HUES64 (cell line): ENCODE measurements around the gene SLC35F4.

Source experiments
- H3K27ac ChIP-seq: 2 replicates; pipeline ENCODE4 v1.7.0; 2013; ENCODE audit warnings: low read depth, low read length, inconsistent platforms
- H3K27me3 ChIP-seq: 2 replicates; pipeline ENCODE4 v1.6.1; 2013; ENCODE audit warnings: mild to moderate bottlenecking, low read length; ENCODE audit not compliant: insufficient read depth
- H3K36me3 ChIP-seq: 2 replicates; pipeline ENCODE4 v1.6.1; 2013; ENCODE audit warnings: mild to moderate bottlenecking, low read length; ENCODE audit not compliant: insufficient read depth
- H3K4me1 ChIP-seq: 2 replicates; pipeline ENCODE4 v1.6.1; 2013; ENCODE audit warnings: mild to moderate bottlenecking, low read length, moderate library complexity; ENCODE audit not compliant: insufficient read depth
- H3K4me3 ChIP-seq: 2 replicates; pipeline ENCODE4 v1.5.1; 2013; ENCODE audit warnings: mild to moderate bottlenecking, low read length, moderate library complexity
- H3K9ac ChIP-seq: 2 replicates; pipeline ENCODE4 v1.6.1; 2013; ENCODE audit warnings: mild to moderate bottlenecking, low read depth, low read length
- H3K9me3 ChIP-seq: 2 replicates; pipeline ENCODE4 v1.6.1; 2013; ENCODE audit warnings: low read depth, low read length; ENCODE audit not compliant: insufficient read depth
- whole genome bisulfite sequencing: fragments of 150-250, 120-280 bp; methylation state at CpG from one replicate; pipeline ENCODE4 v1.1.7; 2013; ENCODE audit warnings: missing lambda C conversion rate; 5-methylcytosine and 5-hydroxymethylcytosine counted together

The SLC35F4 gene

GRCh38 chr14:57751400-57751799 lies 114.5 kb downstream of the SLC35F4 start:
- Histone ChIP-seq H3K4me1 (peaks cover 5% of the 10 kb centered on the region; the same call in 1 of the 2 replicates), H3K27me3 (no peaks in the 10 kb centered on the region), H3K9me3 (no peaks in the 10 kb centered on the region), H3K27ac (no peak overlapping the region), H3K9ac (no peak overlapping the region), H3K36me3 (no peaks in the 10 kb centered on the region), H3K4me3 (no peak overlapping the region)
- WGBS, result over 99% methylated on average over 3 of the region's 3 CpGs

GRCh38 chr14:57749267-57749666 lies 116.6 kb downstream of the SLC35F4 start:
- Histone ChIP-seq H3K9ac (no peak overlapping the region), H3K4me1 (no peaks in the 10 kb centered on the region), H3K27me3 (no peaks in the 10 kb centered on the region), H3K9me3 (no peaks in the 10 kb centered on the region), H3K4me3 (no peak overlapping the region), H3K27ac (no peak overlapping the region), H3K36me3 (no peaks in the 10 kb centered on the region)
- 91% methylated on average over 3 of the region's 3 CpGs for WGBS

GRCh38 chr14:57748279-57748678 lies 117.6 kb downstream of the SLC35F4 start:
- Histone ChIP-seq H3K4me3 (no peak overlapping the region), H3K9me3 (no peaks in the 10 kb centered on the region), H3K27me3 (no peaks in the 10 kb centered on the region), H3K36me3 (no peaks in the 10 kb centered on the region), H3K4me1 (no peaks in the 10 kb centered on the region), H3K9ac (no peak overlapping the region), H3K27ac (no peak overlapping the region)
- WGBS, result no CpG with 5 or more reads among the region's 1 CpG

- H3K4me1 ChIP-seq, result no peaks in the 10 kb centered on the region
- H3K4me3 ChIP-seq, result no peak overlapping the region
- no peak overlapping the region for H3K9ac ChIP-seq
- no peaks in the 10 kb centered on the region for H3K27me3 ChIP-seq
- 91% methylated on average over 3 of the region's 4 CpGs for WGBS
- H3K27ac ChIP-seq, result no peak overlapping the region
- no peaks in the 10 kb centered on the region for H3K9me3 ChIP-seq
- H3K36me3 ChIP-seq, result no peaks in the 10 kb centered on the region
These were observed 118.9 kb downstream of the SLC35F4 start for GRCh38 chr14:57747036-57747435.

GRCh38 chr14:57746563-57746962 lies 119.3 kb downstream of the SLC35F4 start:
- no peaks in the 10 kb centered on the region for H3K9me3 ChIP-seq
- H3K4me1 ChIP-seq, result no peaks in the 10 kb centered on the region
- no peak overlapping the region for H3K27ac ChIP-seq
- H3K4me3 ChIP-seq, result no peak overlapping the region
- no peak overlapping the region for H3K9ac ChIP-seq
- H3K36me3 ChIP-seq, result no peaks in the 10 kb centered on the region
- H3K27me3 ChIP-seq, result no peaks in the 10 kb centered on the region
- 100% methylated on average over 1 of the region's 1 CpG for WGBS

GRCh38 chr14:57739516-57739915 lies 126.4 kb downstream of the SLC35F4 start:
- H3K27ac ChIP-seq, result no peak overlapping the region
- no peak overlapping the region for H3K4me3 ChIP-seq
- H3K27me3 ChIP-seq, result no peaks in the 10 kb centered on the region
- H3K4me1 ChIP-seq, result peaks cover 6% of the 10 kb centered on the region; the same call in 1 of the 2 replicates
- no peaks in the 10 kb centered on the region for H3K9me3 ChIP-seq
- WGBS, result 88% methylated on average over 2 of the region's 2 CpGs
- H3K36me3 ChIP-seq, result no peaks in the 10 kb centered on the region
- H3K9ac ChIP-seq, result no peak overlapping the region

- Histone ChIP-seq H3K27me3 (no peaks in the 10 kb centered on the region), H3K36me3 (no peaks in the 10 kb centered on the region), H3K4me3 (no peak overlapping the region), H3K9me3 (no peaks in the 10 kb centered on the region), H3K9ac (no peak overlapping the region), H3K4me1 (peaks cover 9% of the 10 kb centered on the region; the same call in 1 of the 2 replicates), H3K27ac (no peak overlapping the region)
- WGBS, result 93% methylated on average over 3 of the region's 3 CpGs
These were observed 128.3 kb downstream of the SLC35F4 start for GRCh38 chr14:57737598-57737997.

GRCh38 chr14:57736391-57736790 lies 129.5 kb downstream of the SLC35F4 start:
- no peaks in the 10 kb centered on the region for H3K36me3 ChIP-seq
- peaks cover 9% of the 10 kb centered on the region; the same call in 1 of the 2 replicates for H3K4me1 ChIP-seq
- H3K9ac ChIP-seq, result no peak overlapping the region
- H3K4me3 ChIP-seq, result no peak overlapping the region
- no peaks in the 10 kb centered on the region for H3K9me3 ChIP-seq
- H3K27ac ChIP-seq, result no peak overlapping the region
- WGBS, result 91% methylated on average over 4 of the region's 4 CpGs
- H3K27me3 ChIP-seq, result no peaks in the 10 kb centered on the region

GRCh38 chr14:57735276-57735675 lies 130.6 kb downstream of the SLC35F4 start:
- 97% methylated on average over 1 of the region's 1 CpG for WGBS
- no peak overlapping the region for H3K27ac ChIP-seq
- H3K4me1 ChIP-seq, result peaks cover 9% of the 10 kb centered on the region; the same call in 1 of the 2 replicates
- no peak overlapping the region for H3K4me3 ChIP-seq
- no peaks in the 10 kb centered on the region for H3K27me3 ChIP-seq
- no peaks in the 10 kb centered on the region for H3K9me3 ChIP-seq
- H3K9ac ChIP-seq, result no peak overlapping the region
- H3K36me3 ChIP-seq, result no peaks in the 10 kb centered on the region

GRCh38 chr14:57732463-57733285 lies 133.2 kb downstream of the SLC35F4 start:
- H3K9me3 ChIP-seq, result no peaks in the 10 kb centered on the region
- H3K27me3 ChIP-seq, result no peaks in the 10 kb centered on the region
- H3K27ac ChIP-seq, result no peak overlapping the region
- WGBS, result 97% methylated on average over 3 of the region's 3 CpGs
- peaks cover 19% of the 10 kb centered on the region for H3K4me1 ChIP-seq
- no peak overlapping the region for H3K4me3 ChIP-seq
- no peak overlapping the region for H3K9ac ChIP-seq
- H3K36me3 ChIP-seq, result no peaks in the 10 kb centered on the region

GRCh38 chr14:57729208-57730187 lies 136.4 kb downstream of the SLC35F4 start:
- Histone ChIP-seq H3K4me1 (peaks cover 19% of the 10 kb centered on the region), H3K9me3 (no peaks in the 10 kb centered on the region), H3K27me3 (no peaks in the 10 kb centered on the region), H3K27ac (peak overlapping the region; percentile 51; the same call in 1 of the 2 replicates), H3K4me3 (no peak overlapping the region), H3K36me3 (no peaks in the 10 kb centered on the region), H3K9ac (no peak overlapping the region)
- WGBS, result 87% methylated on average over 5 of the region's 5 CpGs
